Astrocyte of the cerebellum (primary cell): ENCODE data around the gene NELFCD.

ENCODE experiments used
- DNase-seq: peaks from one replicate; pipeline ENCODE4 v3.0.0-alpha.2; 2011; ENCODE audit warnings: low read depth
- H3K4me3 ChIP-seq: 2 replicates; pipeline ENCODE4 v1.5.1; 2011; ENCODE audit warnings: mild to moderate bottlenecking, low read depth, low read length, moderate library complexity
- in situ Hi-C: cut with HindIII; loops from 2 replicates; pipeline ENCODE4 v1.10.0; 2017; ENCODE audit warnings: low sequenced_read_pairs
- TF ChIP-seq, protein P1 (sequence below): IDR thresholded peaks from 2 replicates; pipeline ENCODE4 v1.5.1; 2012; ENCODE audit warnings: low read length, low read depth, moderate library complexity, mild to moderate bottlenecking; ENCODE audit errors: missing control alignments

NELFCD gene

DNA sequence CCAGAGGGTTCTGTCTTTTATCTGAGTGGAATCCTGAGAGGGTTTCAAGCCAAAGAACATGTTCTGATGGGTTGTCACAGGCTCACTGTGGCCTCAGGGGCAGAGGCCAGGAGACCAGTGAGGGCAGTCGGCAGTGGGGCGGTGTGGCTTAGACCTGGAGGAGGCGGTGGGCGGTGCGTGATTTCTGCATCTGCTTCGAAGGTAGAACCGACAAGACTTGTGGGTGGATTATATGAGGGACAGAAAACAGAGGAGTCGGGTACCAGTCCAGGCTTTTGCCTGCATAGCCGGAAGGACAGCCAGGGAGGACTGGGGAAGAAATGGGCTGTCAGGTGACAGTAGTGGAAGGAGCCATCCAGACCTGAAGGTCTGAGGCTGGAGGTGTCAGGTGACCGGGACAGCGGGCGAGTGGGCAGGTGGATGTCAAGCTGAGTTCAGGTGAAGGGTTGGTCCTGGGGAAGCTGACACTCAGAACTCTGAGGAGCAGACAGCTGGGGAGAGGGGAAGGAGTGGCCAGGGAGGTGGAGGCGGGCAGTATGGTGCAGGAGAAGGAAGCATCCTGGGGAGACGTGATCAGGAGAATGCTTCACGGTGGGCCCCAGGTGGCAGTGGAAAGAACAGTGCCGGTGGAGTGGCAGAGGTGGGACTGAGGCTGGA lies 22.9 kb downstream of the NELFCD start:
- in situ Hi-C loops: no loop called here
- TF ChIP-seq, protein P1, sequence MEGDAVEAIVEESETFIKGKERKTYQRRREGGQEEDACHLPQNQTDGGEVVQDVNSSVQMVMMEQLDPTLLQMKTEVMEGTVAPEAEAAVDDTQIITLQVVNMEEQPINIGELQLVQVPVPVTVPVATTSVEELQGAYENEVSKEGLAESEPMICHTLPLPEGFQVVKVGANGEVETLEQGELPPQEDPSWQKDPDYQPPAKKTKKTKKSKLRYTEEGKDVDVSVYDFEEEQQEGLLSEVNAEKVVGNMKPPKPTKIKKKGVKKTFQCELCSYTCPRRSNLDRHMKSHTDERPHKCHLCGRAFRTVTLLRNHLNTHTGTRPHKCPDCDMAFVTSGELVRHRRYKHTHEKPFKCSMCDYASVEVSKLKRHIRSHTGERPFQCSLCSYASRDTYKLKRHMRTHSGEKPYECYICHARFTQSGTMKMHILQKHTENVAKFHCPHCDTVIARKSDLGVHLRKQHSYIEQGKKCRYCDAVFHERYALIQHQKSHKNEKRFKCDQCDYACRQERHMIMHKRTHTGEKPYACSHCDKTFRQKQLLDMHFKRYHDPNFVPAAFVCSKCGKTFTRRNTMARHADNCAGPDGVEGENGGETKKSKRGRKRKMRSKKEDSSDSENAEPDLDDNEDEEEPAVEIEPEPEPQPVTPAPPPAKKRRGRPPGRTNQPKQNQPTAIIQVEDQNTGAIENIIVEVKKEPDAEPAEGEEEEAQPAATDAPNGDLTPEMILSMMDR: no peak
- DNase-seq: no peak
- no peak overlapping the region for H3K4me3 ChIP-seq

DNA sequence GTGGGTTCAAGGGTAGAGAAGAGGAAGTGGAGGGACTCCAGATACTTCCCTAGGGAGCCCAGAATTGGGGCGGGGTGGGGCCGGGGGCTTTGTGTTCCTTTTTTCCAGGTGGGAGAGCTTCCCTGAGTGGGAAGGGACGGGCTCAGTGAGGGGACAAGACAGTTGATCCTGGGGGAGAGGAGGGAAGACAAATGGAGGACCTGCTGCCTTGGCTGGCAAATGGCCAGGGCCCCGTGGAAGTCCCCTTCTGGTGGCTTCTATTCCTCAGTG lies 23.4 kb downstream of the NELFCD start:
- in situ Hi-C loops: no loop called here
- no peak for DNase-seq

DNA sequence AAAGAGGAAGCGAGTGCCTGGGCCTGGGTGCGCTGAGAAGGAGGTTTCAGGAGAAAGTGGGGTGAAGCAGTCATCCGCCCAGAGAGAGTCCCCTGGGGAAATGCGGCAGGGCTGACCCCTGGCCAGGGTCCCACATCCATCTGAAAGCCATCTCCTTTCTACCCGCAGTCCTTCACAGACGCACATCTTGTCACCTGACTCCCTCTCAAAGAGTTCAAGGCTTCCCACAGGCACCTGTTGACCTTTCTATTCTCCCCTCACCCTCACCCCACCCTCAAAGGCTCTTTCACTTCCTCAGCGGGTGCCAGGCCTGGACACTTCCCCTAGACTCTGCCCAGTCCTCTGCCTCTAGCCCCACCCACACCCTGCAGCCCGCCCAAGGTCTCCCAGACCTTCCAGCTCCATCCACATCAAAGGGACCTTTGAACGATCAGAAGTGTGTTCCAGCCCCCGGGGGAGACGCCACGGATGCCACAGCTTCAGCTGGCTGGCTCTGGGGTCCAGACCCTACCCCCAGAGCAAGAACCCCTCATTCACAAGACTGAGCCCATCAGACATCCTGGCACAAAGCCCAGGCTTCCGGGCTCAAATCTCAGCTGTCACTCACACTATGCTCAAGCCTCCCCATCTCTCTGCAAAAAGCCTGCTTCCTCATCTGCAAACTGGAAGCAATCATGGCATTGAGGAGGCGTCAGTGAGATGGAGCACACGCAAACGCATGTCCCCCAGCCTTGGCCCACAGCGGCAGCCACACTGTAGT lies 23.9 kb downstream of the NELFCD start:
- TF ChIP-seq, protein P1: no peak
- in situ Hi-C loops: loop anchor here (5.0 kb wide), 1 partner anchor 207 kb away; no protein-coding TSS in a partner anchor
- H3K4me3 ChIP-seq: peak overlapping the region; percentile 53
- DNase-seq: no peak

More for the DNA sequence above, 23.4 kb downstream of the NELFCD start:
- H3K4me3 ChIP-seq: no peak overlapping the region
- TF ChIP-seq, protein P1: no peak

DNA sequence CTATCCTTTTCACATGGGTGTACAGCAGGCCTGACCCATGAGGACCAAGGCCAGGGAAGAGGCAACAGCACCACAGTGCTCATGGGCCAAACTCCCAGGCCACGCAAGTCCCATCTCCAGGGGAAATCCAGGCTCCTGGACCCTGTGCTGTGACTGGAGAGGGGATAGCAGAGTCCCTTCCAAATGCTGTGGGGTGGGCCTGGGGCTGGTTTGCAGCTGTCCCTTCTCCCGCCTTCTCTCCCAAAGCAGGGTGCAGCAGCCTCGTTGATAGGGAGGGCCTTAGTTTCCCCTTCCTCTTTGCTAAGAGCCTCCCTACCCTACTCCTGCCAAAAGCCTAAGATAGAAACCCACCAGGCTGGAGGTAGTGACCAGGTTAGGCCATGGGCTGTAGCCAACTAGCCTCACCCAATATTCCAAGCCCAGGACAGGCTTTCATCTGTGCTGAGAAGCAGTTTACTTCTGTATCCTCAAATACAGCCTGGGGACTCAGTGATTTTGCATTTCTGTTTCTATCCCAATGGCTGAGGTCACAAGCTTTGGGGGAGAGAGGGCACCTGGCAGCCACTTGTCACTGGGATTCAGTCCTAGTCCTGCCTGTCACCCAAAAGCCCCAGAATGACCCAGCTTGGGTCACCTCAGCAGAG lies 24.6 kb downstream of the NELFCD start:
- in situ Hi-C loops: loop anchor here (5.0 kb wide), 1 partner anchor 207 kb away; no protein-coding TSS in a partner anchor
- no peak for DNase-seq
- TF ChIP-seq, protein P1: no peak
- H3K4me3 ChIP-seq: peak overlapping the region; percentile 53

DNA sequence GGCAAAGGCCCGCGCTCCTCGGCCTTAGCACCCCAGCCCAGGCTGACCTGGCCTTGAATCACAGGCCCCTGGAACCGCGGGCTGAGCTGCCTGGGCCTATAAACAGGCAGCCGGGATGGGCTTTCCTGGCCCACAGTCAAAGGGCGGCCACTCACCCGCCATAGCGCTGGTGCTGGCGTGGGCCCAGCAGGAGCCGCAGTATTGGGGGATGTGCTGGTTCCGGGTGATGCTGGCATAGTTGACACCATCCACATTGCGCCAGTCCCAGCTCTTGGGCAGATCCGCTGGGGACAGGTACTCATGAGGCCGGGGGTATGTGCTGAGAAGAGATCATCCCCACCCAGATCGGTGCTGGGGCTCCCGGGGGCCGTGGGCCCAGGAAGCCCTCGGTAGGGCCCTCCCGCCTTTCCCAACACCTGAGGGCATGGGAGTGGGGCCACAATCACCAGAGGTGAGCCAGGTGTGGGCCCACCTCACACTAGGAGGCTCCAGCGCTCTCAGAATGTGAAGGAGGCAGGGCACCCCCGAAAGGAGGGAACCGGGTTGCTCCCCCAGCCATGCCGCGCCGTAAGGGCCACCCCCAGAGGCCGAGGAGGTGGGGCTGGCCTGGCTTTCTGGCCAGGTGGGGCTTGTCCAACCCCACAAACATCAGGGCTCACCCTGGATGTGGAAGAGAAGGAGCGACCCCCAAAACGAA lies 25.3 kb downstream of the NELFCD start:
- in situ Hi-C loops: loop anchor here (5.0 kb wide), 1 partner anchor 206 kb away; no protein-coding TSS in a partner anchor
- H3K4me3 ChIP-seq: peak overlapping the region; percentile 53
- no peak for DNase-seq
- TF ChIP-seq, protein P1: no peak
